MM.1S (cell line): ENCODE measurements around the gene TRAK2.

Experiments
- EZH2 ChIP-seq: fragments of 300-600 bp; sonication (generic); optimal IDR thresholded peaks from 2 replicates; pipeline ENCODE3; 2017; ENCODE audit warnings: low read depth, mild to moderate bottlenecking, antibody characterized with exemption, low read length, mixed read lengths
- EZH2phosphoT487 ChIP-seq: fragments of 300-600 bp; sonication (generic); IDR thresholded peaks from 2 replicates; pipeline ENCODE4 v1.6.1; 2018; ENCODE audit warnings: antibody characterized with exemption, low read length
- TF ChIP-seq, protein P1 (sequence below): fragments of 300-600 bp; sonication (generic); IDR thresholded peaks from 2 replicates; pipeline ENCODE4 v1.5.1; 2016; ENCODE audit warnings: antibody characterized with exemption, low read length, mixed read lengths

DNA sequence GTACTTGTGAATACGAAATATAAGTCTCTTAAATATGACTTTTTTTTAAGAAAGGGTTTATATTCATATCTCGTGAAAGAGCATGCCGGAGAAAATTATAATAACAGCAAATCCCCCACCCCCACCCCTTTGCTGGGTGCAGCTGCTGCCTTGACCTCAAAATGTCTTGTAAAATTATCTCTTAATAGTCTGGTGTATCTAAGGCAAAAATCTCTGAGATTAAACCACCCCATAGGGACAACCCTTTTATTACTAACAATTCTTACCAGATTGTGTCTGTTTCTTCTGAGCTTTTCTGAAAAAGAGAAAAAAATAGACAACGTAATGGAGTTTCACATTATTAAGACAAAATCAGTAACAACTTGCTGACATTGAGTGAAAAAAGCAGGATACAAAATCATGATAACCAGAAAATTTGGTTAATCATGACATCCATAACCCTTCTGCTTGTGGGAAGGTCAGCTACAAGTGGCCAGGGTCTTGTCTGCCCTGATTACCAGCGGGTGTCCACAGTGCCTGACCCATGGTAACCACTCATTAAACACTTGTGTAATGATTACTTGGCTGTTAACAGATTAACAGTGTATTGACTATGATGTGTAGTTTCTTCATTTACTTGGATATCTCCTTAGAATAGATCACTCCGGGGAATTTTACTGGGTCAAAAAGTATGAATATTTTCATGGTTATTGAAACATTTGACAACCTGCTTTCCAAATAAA, 1.8 kb upstream of the TRAK2 start:
- TF ChIP-seq, protein P1, sequence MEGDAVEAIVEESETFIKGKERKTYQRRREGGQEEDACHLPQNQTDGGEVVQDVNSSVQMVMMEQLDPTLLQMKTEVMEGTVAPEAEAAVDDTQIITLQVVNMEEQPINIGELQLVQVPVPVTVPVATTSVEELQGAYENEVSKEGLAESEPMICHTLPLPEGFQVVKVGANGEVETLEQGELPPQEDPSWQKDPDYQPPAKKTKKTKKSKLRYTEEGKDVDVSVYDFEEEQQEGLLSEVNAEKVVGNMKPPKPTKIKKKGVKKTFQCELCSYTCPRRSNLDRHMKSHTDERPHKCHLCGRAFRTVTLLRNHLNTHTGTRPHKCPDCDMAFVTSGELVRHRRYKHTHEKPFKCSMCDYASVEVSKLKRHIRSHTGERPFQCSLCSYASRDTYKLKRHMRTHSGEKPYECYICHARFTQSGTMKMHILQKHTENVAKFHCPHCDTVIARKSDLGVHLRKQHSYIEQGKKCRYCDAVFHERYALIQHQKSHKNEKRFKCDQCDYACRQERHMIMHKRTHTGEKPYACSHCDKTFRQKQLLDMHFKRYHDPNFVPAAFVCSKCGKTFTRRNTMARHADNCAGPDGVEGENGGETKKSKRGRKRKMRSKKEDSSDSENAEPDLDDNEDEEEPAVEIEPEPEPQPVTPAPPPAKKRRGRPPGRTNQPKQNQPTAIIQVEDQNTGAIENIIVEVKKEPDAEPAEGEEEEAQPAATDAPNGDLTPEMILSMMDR = no peak
- no peak for TF ChIP-seq EZH2phosphoT487
- TF ChIP-seq EZH2 = no peak
